HG02798 (cell line): ENCODE data around the gene FGF14.

Experiments
- ATAC-seq: cut with Tn5 transposase; IDR thresholded peaks from one replicate; pipeline ENCODE4 v1.9.1; 2021; ENCODE audit warnings: mild to moderate bottlenecking; ENCODE audit not compliant: unreplicated experiment, poor library complexity

Gene FGF14

GRCh38 chr13:101774393-101774792 is 627.5 kb downstream of the FGF14 start:
- no peak for ATAC-seq

GRCh38 chr13:101773062-101773461 is 628.8 kb downstream of the FGF14 start:
- no peak for ATAC-seq

GRCh38 chr13:101767131-101767530 is 634.7 kb downstream of the FGF14 start:
- no peak for ATAC-seq

- ATAC-seq = no peak
Observed at GRCh38 chr13:101763191-101763590, 638.7 kb downstream of the FGF14 start.

- peak; percentile 81 for ATAC-seq
Observed at GRCh38 chr13:101757446-101758039, 644.3 kb downstream of the FGF14 start.

- no peak for ATAC-seq
Observed at GRCh38 chr13:101755228-101755887, 646.5 kb downstream of the FGF14 start.

GRCh38 chr13:101752432-101752831 is 649.4 kb downstream of the FGF14 start:
- no peak for ATAC-seq

GRCh38 chr13:101751488-101751887 is 650.4 kb downstream of the FGF14 start:
- ATAC-seq = peak; percentile 78

GRCh38 chr13:101749584-101749983 is 652.3 kb downstream of the FGF14 start:
- ATAC-seq = no peak

- no peak for ATAC-seq
Observed at GRCh38 chr13:101747039-101747438, 654.8 kb downstream of the FGF14 start.

GRCh38 chr13:101746513-101746912 is 655.3 kb downstream of the FGF14 start:
- no peak for ATAC-seq

- ATAC-seq = peak; percentile 95
Observed at GRCh38 chr13:101739382-101740178, 662.3 kb downstream of the FGF14 start.

- ATAC-seq = no peak
Observed at GRCh38 chr13:101738336-101738735, 663.5 kb downstream of the FGF14 start.

- no peak for ATAC-seq
Observed at GRCh38 chr13:101736566-101736965, 665.3 kb downstream of the FGF14 start.

- no peak for ATAC-seq
Observed at GRCh38 chr13:101730420-101731000, 671.3 kb downstream of the FGF14 start.

GRCh38 chr13:101728615-101729014 is 673.2 kb downstream of the FGF14 start:
- ATAC-seq = no peak

GRCh38 chr13:101728021-101728420 is 673.8 kb downstream of the FGF14 start:
- ATAC-seq = no peak

GRCh38 chr13:101727118-101727517 is 674.7 kb downstream of the FGF14 start:
- ATAC-seq = no peak

- no peak for ATAC-seq
Observed at GRCh38 chr13:101726681-101727080, 675.2 kb downstream of the FGF14 start.

GRCh38 chr13:101718496-101718895 is 683.4 kb downstream of the FGF14 start:
- no peak for ATAC-seq

- ATAC-seq = no peak
Observed at GRCh38 chr13:101717353-101717752, 684.5 kb downstream of the FGF14 start.
